Measurements from ENCODE around the gene HERC3.

Gene HERC3

DNA sequence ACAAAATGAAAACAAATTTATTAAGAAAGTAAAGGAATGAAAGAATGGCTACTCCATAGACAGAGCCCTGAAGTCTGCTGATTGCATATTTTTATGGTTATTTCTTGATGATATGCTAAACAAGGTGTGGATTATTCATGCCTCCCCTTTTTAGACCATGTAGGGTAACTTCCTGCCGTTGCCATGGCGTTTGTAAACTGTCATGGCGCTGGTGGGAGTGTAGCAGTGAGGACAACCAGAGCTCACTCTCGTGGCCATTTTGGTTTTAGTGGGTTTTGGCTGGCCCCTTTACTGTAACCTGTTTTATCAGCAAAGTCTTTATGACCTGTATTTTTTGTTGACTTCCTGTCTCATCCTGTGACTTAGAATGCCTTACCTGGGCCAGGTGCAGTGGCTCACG is 17.5 kb downstream of the HERC3 start:
- peak in 2 of 6 experiments; percentile 6 to 23 for DNase-seq

DNA sequence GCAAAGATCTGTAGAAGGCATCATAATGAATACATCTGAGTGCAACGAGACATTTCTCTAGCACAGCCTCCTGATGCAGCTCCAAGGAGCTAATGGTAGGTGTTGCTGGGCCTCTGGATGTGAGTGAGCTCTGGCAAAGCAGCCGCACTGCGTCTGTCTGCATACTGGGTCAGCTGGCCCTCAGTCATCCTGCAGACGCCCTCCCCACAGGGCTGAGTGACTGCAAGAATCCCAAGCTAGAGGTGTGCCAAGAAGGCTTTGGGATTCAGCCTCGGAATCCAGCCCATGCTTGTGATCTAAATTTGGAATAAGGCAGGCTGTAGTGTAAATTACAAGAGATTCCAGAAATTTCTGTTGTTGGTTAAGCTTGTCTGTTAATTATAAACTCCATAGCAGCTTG is 18.5 kb downstream of the HERC3 start:
- no peak for DNase-seq

DNA sequence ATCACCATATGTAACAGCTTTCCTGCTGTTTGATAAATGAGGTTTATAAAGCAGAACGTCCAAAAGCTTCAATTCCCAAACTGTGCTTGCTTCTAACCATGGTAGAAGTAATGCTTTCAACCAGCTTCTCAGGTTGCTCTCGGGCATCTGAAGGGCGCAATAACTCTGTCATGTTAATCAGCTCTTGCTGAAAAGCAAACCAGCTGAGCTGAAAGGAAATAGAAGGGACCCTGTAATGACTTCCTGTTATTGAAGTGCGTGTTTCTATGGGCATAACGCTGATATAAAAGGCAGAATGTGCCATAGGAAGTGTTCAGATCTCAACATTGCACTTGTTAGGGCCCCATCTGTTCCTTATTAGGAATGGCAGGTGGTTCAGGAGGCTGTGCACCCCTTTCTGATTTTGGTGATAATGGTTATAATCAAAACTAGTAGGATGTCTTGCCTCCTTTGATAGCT is 21.2 kb downstream of the HERC3 start:
- peak; percentile 10 to 87 (median 63) for DNase-seq

DNA sequence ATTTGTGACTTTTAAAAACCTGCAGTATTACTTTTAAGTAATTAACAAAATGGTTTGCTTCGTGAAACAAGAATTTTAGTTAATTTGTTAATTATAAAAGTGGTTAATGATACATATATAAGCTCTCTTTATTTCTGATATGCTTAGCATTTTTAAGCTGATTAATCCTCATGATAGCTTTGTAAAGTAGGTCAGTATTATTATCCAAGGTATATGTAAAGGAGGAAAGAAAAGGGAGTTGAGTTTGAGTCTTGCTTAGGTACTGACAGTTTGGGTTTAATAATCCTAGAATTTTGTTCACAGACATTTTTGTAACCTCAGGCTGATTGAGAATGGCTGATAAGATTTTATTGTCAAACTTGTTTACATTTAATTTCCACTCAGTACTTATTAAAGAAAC is 21.8 kb downstream of the HERC3 start:
- DNase-seq: no peak

DNA sequence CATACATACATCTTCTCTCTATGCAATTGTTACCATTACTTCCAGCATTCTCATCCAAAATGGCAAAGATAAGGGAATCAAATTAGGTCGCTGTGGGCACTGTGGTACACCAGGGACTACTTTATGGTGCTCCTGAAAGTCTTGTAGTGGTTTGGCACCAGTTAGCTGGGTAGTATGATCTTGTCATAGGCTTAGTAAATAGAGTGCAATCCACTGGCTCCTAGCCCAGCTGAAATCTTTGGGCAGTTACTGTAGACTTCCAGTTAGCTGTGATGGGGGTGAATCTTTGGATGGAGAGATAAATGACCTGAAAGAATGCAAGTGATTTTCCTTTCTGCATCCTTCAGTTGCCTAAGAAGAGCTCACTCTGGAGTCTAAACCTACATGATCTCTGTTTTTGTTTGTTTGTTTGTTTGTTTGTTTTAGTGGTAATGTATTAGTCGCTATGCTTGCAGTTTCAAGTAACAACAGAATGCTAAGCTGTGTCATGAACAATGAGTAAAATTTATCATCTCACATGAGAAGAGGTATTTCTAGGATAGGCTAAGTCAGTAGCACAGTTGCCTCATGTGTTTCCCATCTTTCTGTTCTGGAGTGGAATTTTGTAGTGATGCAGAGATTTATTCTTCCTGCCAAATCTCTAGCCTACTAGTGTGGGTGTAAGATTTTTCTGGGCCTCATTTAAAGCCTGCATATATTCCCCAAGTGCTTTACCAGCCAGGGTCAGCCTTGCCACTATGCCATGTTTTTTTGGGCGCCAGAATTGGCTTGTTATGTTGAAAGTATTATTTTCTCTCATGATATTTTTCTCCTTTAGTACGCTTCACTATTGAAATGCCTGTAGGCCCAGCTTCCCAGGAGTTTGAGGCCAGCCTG is 24.2 kb downstream of the HERC3 start:
- DNase-seq: no peak

DNA sequence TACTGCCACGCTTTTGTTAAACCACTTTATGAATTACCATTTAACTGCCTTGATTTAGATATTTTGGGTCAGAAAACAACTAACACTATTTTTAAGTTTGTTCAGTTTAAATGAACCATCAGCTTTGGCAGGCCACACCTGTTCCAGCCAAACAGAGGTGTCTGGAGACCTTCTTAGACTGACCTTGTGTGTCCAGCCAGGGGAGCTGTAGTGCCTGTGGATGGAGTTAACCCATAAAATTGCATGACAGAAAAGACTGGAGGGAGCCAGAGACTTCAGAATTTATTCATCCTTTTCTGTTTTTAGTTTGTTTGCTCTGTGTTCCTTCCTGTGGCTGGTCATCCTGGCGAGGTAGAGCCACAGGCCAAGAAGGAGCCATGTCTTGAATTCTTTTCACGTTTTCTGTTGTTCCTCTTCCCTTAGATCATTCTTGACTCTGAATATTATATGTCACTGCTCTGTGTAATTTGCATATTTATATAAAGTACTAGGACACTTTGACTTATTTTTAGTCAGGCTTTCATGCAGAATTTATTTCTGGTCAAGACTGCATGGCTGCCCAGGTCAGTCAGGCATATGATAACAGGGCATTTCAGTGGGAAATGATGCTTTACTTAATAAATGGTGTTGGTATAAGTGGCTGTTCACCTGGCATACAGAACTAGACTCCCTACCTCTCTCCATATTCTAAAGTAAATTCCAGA is 26.7 kb downstream of the HERC3 start:
- DNase-seq: no peak

DNA sequence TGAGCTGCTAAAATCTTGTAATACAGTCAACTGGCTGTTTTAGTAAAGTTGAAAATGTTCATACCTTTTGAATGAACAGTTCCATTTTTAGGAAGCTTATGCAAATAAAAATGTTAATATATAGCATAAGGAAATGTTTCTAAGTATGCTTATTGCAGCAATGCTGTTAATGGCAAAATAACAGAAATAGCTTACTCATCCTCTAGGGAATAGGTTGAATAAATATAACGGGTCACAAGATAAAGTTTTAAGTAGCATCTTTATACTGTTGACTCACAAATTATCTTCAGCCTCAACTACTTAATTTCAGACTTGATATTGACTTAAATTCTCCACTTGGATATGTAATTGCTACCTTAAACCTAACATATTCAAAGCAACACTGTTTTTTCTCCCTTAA is 27.7 kb downstream of the HERC3 start:
- no peak for DNase-seq

DNA sequence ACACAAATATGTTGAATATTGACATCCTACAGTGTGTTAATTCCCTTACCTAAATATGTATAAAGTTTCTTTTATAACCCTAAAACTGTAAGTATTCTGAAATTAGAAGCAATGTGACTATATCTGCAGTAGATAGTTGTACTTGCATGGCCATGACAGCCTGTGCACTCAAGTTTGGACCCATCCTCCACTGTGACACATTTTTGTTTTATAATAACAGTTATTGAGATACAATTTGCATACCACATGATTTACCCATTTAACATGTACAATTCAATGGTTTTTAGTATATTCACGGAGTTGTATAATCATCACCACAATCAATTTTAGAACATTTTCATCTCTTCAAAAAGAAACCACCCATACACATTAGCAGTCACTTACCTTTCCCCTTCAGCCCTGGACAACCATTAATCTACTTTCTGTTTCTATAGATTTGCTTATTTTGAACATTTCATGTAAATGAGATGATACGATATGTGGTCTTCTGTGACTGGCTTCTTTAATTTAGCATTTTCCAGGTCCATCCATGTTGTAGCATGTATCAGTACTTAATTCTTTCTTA is 29.6 kb downstream of the HERC3 start:
- no peak for DNase-seq

DNA sequence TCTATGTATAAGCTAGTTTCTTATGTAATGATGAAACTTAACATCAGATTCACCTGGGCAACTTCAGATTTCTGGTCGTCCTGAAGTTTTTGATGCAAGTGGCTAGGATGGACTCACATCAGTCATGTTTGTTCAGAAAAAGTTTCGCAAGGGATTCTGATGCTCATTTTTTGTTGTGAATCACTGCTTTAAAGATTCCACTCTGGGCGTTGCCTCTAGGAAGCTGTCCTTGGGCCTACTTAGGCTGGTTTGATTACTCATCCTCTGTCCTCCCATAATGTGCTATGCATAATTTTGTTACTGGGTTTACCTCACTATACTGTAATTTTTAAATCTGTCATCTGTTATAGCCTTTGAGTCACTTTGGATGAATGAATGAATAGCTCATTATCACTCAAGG is 30.8 kb downstream of the HERC3 start:
- no peak for DNase-seq

DNA sequence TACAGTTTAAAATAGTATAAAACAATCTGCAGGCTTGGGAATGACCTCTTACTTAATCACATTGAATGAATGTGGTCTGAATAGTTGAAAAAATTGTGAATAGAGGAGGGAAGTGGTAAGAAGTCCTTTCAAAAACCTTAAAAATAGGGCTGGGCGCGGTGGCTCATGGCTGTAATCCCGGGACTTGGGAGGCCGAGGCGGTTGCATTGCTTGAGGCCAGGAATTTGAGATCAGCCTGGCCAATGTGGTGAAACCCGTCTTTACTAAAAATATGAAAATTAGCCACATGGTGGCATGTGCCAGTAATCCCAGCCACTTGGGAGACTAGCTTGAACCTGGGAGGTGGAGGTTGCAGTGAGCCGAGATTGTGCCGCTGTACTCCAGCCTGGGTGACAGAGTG is 36.5 kb downstream of the HERC3 start:
- DNase-seq: no peak

DNA sequence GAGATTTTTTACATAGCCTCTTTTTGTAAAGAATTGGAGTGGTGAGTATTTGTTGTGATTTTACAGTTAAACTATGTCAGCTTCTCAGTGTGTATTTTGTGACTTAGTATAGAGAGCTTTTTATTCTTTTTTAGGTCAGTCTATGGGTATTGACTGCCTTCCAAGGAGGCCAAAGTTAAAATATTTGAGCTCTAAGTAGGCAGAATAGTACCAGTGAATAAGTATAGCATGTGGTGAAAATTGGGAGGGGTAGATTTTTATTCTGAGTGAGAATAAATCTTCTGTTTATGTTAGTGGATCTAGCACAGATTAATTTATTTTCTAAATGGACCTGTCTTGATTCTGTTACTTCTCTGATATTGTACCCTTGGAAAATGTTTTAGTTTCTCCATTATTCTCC is 37.5 kb downstream of the HERC3 start:
- no peak for DNase-seq

DNA sequence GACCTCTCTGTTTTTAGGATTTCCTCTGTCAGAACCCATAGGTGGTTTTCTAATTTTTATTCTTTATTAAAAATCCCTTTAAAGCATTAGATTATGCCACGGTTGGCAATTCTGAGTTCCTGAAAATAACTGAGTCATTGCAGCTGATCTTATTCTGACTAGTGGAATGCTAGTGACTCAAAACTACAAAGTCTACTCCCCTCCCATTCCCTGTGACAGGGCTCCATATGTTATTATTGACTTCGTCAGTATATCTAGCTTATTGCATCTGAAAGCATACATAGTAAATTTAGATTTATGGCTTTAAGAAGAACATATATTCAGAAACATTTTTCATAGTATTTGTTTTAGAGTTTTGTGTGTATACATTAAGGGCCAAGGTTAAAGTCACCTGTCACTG is 38.5 kb downstream of the HERC3 start:
- no peak for DNase-seq

DNA sequence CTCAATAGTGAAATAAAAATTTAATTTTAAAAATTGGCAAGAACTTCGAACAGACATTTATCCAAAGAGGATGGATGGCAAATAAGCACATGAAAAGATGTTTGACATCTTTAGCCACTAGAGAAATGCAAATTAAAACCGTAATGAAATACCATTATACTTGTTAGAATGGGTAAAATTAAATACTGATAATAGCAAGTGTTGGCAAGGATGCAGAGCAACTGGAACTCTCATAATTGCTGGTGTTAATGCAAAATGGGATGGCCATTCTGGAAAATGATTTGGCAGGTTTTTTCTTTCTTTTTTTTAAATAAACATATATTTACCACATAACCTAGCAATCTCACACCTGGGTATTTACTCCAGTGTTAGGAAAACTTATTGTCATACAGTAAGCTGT is 51.7 kb downstream of the HERC3 start:
- no peak for DNase-seq

DNA sequence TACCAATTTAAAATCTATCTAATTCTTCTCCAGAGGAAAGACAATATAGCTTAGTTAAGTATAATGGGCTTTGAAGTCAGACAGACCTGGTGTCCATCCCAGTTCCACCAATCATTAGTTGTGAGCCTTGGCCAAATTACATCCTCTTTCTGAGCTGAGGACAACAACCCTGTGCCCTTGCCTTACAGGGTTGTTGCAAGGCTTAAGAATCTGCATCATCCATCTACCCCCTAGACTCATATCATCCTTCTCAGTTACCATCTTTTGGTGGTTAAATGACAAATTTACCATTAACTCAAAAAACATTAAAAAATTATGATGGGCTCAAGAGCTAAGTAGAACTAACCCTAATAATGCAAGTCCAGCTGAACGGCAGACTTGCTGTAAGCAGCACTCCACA is 53.7 kb downstream of the HERC3 start:
- no peak for DNase-seq

DNA sequence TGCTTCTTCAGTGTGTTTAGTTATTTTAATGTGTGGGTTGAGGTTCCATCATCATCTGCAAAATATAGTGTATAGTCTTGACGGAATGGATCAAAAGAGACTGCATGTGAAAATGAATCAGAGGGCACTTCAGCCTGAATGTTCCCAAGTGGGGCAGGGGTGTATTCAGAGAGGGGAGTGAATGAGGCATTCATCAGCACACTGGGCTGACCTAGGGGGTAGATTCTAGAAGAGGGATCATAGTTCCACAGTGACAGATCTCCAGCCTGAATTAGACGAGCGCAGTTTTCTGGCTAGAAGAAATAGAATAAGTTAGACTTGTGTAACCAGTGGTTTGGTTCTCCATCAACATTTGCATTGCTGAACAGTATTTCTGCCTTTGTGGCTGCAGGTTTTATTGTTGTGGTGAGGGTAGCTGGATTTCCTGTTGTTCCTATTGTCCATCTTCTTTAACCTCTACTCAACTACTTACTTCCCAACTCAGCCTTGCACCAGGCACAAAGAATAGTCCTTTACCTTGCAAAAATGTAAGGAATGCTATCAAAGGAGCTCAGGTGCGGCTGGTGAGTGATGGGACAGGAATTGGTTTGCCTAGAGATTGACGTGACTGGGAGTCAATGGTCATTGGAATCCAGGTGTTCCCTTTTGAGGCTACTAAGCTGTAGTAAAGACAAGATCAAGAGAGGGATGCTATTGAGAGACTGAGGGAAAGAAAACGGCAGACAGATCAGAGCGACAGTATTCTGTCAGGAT is 54.4 kb downstream of the HERC3 start:
- no peak for DNase-seq

DNA sequence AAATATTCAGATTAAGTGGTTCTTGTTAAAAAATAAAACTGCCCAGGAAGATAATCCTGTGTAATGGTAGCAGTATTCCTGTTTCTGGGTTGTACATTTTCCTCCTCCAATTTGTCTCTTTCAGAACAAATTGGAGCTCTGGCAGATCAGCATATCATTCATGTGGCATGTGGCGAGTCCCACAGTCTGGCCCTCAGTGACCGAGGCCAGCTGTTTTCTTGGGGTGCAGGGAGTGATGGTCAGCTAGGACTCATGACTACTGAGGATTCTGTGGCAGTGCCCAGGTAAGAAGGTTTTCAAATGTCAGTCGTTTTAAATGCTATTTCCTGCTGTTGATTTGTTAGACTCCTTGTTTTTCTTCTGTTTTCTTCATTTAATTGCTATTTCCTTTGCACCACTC is 57.4 kb downstream of the HERC3 start:
- no peak for DNase-seq

DNA sequence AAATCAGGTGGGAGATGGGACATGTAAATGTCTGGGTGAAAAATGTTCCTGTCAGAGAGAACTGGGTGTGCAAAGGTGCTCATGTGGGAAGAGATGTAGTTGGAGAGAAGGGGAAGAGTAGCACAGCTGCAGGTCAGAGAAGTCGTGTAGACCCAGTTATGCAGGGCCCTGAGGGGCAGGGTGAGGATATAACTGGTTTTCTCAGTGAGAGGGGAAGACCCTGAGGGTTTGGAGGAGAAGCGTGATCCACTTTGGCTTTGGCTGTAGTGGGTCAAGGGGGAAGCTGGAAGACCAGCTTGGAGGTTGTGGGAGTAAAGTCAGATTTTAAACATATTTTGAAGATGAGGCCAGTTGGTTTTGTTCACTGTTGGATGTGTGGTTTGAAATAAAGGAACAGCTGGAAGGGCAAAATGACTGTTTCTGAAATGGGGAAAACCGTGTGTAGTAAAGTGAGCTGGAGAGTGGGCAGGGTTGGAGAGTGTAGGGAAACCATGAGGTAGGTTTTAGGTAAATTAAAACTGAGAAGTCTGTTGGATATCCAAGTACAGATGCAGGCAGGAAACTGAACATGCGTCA is 61.2 kb downstream of the HERC3 start:
- DNase-seq: no peak

DNA sequence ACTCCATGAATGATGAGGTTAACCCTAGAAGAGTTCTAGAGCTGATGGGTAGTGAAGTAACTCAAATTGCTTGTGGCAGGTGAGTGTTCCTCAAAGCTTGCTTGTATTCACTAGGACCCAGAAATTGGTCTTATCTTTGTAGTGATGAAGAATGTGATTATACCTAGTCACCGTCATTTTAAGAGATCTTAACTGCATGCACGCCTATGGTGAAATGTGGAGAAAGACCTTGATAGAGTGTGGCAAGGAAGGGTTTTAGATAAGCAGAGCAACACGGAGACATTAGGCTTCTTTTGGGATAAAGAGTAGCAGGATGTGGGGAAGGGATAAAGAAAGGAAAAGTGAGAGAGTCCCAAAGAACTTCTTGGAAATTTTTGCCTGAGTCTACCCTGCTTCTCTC is 62.9 kb downstream of the HERC3 start:
- DNase-seq: no peak

DNA sequence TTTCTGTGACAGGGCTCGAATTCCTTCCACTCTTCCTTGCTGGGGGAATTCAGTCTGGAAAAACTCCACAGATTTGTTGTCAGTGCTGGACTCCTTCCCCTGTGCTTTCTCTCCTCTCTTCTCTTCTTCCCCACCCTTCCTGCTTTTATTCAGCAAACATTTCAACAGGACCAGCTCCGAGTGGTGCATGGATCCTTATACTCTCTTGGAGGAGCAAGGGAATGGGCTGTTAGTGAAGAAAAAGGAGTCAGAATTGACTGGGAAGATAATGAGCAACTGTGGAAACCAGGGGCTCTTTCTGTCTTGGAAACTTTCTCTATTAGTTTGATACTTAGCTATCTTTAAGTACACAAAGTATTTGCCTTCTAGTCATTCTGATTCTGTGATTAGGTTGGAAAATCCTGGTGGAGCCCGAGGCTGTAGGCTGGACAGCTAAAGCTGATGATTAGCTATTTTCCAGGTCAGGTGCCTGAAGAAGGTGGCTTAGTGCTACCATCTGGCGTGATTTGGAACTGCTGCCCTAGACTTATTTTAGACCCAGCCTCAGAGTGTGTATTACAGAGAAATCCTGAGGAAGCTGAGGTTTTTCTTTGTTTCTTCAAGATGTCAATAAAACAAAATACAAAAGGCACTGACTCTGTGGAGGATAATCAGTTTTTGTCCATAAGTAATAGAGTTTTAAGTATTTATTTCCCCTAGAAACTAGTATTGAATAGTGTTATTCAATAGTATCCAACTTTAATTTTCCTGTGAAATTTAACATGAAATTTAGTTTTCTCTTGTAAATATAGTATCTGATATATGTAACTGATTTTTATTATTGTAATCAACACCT is 67.0 kb downstream of the HERC3 start:
- peak in 5 of 6 experiments; percentile 7 to 45 (median 25) for DNase-seq

DNA sequence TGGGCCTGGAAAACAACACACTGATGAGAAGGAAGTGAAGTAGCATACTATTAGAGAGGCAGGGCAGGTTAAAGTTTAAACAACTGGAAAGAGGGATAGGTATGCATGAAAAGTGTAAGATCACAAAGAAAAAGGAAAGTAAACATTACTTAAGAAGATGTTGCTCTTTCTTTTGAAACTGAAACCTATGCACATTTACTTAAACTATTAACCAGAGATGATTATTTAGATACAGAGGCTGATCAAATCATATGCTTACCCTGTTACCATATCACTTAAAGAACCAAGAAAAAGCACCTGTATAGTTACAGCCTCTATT is 67.6 kb downstream of the HERC3 start:
- DNase-seq: no peak

DNA sequence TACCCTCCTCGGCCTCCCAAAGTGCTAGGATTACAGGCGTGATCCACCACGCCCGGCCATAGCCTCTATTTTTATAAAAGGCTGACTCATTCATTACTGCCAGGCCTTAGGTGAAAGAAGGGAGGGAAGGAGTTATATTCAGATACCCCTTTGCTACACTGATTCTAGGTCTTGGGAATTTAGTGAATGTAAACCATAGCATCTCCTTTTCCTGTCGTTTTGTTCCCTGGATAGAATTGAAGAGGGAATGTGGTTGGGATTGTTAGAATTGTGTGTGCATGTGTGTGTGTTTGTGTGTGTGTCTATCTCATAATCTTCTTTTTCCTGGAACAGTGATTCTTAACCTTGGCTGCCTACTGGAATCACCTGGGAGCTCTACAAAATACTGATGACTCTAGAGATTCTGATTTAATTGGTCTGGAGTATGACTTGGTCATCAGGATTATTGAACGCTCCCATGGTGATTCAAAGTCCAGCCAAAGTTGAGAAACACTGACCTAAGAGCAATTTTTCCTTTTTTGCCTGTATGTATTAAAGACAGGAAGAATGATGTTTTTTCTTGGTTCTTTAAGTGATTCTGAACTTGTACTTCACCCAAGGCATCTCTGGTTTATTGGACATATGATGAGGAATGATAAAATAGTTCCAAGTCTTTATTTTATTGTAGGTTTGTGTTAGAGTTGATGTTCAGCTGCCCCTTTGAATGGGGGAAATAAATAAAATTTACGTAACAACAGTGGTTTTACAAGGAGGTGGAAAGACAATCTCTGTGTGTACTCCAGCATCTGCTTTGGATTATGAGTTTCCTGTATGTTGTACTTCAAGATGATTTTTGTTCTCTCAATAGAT is 68.4 kb downstream of the HERC3 start:
- DNase-seq: no peak
